HG03097 (cell line): ENCODE results near the gene KDM5B.
"Not testable (repeated sequence)": the region's sequence is repeated elsewhere in the genome, so short reads cannot be mapped to it uniquely, and the experiment has no call there.

Source experiments
- ATAC-seq: cut with Tn5 transposase; IDR thresholded peaks from one replicate; pipeline ENCODE4 v1.9.1; 2021; ENCODE audit not compliant: unreplicated experiment, low FRiP score

The KDM5B gene

DNA sequence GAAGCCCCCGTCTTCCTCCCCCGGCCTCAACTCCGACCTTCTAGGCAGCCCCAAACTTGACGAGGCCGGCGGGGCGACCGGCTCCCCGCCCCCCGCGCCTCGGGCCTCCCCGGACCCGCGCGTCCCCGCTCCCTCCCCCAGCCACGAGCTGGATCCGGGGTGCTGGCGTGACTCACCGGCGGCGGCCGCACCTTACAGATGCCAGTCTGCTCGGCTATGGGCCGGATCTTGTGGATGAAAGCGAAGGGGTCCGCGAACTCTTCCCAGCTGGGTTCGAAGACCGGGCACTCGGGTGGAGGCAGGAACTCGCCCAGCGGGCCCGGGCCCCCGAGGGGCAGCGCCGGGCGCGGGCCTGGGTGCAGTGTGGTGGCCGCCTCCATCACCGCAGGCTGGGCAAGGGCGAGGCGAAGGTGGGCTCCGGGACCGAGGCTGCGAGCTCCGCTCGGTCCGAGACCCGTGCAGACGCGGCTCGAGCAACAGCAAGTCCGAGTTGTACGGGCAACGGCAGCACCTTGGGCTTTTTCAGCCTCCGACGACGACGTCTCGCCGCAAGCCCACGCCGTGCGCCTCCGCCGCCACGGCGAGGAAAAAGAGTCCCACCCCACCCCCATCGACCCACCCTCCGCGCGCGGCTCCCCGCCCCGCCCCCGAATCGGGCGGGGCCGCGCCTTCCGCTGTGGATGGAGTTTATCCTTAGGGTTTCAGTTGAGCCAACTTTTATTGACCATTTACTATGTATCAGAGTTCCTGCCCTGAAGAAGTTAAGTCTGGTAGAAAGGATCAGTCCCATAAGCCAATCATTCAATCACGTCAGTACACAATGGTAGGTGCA is at the start of gene KDM5B:
Gene KDM5B (minus strand): TSS at position 496 of the 832 bp plus-strand sequence. CDS start 116 bp downstream, at position 380.
- no peak for ATAC-seq

DNA sequence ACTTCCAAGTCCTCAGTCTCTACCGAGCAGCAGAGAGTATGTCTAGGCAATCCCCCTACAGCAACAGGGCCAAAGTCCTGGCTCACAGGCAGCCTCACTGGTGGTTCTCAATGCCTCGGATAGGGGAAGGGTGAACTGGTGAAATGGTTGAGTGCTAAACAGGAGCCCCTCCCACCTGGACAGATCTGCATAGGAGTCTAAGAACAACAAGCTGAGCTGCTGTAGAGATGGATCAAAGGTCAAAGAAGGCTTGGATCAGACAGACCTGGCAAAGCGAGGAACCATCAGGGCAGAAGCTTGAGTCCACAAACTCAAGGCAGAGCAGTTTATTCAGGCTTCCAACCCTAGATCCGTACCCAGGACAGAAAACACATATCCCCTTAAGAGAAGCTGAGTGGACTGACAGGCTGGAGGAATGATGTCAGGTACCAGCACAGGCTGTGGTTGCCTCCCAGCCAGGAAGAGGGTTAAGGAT is 49.0 kb upstream of the KDM5B start:
- ATAC-seq: no peak

DNA sequence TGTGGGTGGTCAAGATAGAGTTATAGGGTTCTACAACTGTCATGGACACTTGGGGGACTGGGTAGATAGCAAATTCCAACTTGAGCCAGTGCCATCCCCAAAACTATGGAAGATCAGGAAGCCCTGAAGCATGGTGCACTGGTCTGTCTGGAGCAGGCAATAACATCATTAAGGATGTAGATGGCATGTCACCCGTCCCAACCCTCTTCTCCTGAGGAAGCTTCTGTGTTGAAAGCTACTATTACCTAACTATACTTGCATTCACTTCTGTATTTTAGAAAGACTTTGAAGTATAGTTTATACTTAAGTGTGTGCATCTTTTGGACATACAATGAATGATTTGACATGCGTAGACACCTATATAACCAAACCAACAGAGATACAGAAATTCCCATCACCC is 47.8 kb upstream of the KDM5B start:
- no peak for ATAC-seq

DNA sequence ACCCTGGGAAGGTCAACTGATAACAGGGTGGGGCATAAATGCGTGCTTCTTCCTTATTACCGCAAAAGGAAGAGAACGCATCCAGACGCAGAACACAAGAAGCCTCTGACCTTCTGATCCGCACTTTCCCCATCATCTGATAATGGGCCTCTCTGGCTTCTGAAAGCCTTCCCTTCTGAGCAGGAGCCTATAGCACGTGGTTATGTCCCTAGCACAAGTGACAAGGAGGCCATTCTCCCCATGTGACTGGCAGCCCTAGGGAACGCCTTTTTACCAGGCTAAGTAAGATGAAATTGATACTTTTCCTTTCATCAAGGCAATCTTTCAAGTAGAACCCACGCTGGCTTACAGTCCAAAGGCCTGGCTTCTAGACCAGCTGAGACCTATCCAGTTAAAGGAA is 46.6 kb upstream of the KDM5B start:
- no peak for ATAC-seq

DNA sequence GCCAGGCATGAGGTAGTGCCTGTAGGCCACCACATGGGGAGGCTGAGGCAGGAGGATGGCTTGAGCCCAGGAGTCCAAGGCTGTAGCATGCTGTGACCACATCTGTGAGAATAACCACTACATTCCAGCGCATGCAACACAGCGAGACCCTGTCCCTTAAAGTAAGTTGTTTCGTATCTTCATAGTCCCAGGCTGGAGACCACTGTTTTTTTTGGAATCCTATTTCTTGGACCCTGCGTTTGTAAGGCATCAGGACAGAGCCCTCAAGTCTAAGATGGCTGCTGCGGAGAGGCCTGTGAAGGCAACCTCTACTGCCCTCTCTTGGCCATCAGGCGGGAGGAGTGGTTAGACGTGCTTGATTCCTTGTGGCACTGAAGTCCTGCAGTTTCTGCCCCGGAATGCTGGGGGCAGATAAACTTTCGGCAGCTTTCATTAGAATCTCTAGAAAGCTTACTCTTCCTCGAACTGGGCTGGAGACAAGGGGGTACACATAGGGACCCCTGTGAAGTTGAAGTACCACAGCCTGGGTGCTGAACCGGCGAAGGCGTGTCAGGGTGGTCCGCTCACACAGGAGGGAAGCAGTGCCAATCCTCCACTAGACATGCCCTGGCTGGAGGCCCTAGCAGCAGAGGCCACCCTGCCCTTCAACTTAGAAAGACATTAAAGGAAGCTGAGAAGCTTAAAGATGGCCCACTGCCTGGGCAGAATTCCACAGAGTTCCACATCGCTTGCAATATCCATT is 44.1 kb upstream of the KDM5B start:
- ATAC-seq: no peak

DNA sequence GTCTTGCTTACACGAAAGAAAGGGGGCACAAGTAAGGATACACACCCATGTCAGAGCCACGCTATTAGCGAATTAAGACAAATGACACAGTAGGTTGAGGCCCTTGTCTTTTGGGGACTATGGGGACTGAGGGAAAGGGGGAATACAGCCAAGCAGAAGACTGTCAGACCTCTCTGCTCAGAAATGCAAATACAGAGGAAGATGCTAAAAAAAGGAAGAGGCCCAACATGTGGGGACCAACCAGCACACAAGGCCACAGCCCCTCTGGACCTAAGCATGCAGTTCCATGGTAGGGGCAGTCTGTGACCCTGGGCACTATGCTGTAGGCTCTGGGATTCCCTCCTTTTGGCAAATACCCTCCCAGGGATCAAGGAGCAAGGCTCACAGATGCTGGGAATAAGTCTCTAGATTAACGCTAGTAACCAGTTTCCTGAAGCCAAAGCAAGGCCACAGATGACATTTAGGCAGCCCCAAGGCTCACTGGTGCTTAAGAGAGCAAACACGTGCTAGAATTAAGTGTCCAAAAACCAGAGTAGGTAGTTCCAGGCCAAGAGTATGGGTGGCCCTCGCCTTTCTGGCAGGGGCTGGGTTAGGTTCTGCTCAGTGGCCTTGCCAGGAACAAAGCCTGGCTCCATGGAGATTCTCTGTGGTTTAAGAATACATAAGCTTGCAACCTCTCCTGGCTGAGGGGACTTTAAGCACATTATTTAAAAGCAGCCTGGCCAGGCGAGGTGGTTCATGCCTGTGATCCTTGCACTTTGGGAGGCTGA is 42.6 kb upstream of the KDM5B start:
- no peak for ATAC-seq

DNA sequence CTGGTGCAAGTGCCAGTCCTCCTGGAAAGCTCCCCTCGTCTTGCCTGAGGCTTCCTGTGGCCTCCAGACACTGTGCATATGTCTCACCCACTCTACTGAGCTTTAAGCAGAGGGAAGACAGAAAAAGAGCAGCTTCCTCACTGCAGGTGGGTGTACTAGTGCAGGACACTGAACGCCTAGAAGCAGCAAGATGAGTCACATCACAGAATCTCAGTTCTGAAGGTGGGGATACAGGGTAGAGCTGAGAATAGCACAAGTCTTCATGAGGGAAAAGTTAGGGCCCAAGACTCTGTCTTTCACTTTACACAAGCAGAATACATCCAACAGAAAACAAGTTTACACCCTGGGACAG is 39.9 kb upstream of the KDM5B start:
- no peak for ATAC-seq

DNA sequence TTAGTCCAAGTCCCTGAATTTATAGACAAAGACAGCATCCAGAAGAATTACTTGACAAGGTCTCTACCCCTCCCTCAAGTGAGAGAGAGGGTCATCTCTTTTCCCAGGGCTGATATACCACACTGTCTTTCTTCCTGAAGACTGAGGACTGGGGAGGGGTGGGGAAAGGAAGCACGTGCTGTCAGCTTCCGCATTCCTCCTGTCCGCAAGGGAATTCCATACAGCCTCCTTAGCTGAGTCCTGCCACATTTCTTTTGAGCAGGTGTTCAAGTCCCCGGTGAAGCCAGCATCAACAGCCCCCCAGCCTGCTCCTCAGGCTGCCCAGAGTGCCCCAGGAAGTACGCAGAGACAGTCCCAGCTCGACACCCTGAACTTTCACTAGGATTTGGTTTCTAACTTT is 36.7 kb upstream of the KDM5B start:
- no peak for ATAC-seq

DNA sequence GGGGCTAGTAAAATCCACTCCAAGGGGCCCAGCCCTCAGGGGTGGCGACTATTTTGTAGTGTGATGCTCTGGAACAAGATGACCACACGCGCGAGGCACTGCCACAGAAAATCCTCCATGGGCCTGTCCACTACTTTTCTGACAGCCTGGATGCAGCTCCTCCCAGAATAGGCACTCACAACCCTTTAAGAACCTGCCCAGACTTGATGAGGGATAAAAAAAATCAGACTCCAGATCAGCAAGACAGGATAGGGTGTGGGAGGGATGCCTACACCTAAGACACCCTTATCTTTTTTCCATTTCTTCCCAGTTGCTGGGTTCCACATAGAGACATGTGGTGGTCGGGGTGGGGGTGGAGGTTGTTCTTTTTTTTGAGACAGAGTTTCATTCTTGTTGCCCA is 36.0 kb upstream of the KDM5B start:
- ATAC-seq: no peak

DNA sequence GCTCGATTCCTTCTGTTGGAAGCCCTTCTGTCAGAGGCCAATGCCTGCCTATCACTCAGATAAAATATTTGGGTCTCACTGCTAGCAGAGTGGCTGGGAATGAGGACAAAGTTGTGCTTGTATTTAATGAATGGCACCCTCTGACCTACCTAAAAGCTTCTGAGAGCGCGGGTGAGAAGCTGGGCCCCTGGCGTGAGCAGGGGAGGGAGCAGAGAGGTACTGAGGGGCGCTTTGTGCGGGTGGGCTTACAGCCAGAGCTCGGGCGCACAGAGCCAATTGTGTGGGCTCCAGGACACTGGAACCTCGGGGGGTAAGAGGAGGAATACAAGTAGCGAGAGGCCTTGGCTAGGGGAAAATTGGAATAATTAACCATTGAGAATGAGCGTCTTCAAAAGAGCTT is 34.9 kb upstream of the KDM5B start:
- no peak for ATAC-seq

DNA sequence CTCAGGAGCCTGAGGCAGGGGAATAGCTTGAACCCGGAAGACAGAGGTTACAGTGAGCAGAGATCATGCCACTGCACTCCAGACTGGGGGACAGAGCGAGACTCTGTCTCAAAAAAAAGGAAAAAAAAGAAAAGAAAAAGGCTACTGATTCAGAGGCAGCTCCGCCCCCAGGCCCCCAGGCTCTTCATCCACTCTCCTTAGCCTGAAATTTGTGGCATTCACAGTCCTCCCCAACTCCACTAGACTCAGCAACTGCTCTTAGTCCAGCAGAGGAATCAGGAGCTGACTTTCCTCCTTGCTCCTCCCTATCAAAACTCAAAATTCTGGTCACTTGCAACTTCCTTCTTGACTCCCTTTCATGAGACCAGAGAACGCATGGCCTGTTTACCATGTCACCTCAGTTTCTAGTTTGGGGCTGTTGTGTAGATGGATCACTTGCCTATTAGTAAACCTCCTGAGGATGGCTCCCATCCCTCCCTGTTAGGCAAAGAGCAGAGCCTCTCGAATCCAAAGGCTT is 29.6 kb upstream of the KDM5B start:
- ATAC-seq: no peak

DNA sequence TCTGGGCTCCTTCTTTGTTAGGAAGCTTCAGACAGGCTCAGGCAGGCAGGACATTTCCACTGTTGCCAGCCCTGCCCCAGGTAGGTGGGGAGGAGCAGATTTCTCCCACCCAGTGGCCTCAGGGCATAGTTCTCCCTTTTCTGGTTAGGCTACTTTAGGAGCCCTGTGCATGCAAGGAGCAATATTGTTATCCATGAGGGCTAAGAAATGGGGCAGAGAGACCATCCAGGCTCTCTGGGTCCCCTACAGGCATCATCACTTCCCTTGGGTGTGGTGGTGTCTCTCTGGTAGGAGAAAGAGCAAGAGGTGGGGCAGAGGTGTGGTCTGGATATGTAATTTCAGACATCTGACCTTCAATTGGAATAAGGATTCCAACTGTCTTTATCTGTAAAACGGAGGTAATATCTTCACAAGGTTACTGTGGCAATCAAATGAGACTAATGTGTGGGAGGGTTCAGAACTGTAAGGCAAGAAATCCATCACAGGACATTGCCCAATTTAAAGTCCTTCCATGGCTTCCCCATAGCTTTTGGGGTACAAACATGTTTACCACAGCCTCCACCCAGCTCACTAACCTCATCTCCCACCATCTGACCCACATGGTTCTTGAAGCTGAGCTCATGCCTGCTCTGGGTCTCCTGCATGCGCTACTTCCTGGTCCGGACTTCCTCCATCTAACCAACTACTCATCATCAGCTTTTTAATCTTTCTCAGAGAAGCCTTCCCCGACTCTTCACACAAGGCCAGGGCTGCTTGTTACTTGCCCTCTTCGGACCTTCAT is 28.6 kb upstream of the KDM5B start:
- no peak for ATAC-seq

DNA sequence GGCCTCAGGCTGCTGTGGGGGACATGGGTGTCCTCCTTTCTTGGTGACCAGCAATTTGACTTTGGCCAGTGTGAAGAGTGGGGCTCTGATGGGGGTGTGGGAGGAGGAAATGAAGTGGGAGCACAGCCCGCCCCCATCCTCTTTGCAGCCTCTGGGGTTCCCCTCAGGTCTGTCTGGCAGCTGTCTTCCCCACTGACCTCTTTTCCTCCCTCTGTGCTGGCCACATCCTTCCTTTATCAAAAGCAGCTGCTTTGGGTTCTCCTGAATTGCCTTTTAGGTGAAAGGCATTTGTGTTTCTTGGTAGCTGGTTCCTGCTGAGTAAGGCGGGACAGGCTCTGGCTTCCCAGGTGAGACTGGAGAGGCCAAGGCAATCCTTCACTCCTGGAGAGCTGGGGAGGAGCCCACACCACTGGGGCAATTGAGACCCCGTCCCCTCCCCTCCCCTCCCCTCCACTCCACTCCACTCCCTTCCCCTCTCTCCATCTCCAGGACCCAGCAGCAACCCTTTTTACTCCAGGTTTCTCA is 27.4 kb upstream of the KDM5B start:
- no peak for ATAC-seq

DNA sequence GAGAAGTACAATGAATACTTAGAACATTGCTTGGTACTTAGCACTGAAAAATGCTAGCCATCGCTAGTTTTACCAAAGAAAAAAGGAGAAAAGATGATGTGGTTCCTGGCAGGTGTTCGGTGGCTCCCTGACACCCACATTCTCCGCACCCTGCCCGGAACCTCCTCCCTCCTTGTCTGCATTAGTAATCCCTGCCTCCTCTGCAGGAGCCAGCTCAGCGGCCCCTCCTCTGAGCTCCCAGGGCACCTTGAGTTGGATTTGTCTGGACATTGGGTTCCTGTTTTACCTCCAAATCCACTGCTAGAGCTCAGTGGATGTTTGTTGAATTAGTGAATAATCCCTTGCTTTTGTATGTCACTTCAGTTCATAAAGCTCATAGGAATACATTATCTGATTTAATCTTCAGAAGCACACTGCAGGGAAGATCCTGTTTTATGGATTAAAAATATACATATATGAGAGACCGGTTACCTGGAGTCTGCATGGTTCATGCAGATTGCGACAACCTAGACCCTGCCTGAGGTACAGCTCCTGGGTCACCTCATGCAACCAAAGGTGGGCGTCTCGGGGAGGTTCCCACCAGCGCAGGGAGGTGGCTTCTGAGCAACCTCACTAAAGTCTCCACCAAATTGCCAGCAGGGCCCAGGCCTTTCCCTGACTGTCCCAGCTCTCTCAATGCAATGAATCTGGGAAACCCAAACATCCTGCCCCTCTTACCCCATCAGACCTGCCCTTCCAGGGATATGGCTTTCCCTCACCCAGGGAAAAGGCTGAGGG is 26.7 kb upstream of the KDM5B start:
- ATAC-seq: no peak

DNA sequence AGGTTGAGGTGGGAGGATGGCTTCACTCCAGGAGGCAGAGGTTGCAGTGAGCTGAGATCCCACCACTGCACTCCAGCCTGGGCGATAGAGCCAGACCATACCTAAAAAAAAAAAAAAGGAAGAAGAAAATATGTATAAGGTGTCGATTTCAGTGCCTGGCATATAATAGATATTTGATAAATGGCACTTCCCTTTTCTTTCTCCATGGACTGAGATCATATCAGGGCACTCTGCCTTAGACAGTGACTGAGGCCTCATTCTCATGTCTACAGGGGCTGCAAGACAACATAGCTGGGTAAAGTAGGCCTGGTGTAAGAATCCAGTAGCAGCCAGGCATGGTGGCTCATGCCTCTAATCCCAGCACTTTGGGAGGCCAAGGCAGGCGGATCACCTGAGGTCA is 23.7 kb upstream of the KDM5B start:
- no peak for ATAC-seq

DNA sequence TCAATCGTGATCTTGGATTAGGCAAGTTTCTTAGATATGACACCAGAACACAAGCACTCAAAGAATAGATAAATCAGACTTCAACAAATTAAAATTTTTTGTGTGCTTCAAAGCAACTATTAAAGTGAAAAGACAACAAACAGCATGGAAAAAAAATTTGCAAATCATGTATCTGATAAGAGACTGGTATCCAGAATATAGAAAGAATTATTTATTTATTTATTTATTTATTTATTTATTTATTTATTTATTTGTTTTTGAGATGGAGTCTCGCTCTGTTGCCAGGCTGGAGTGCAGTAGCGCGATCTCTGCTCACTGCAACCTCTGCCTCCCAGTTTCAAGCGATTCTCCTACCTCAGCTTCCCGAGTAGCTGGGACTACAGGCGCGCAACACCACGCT is 21.0 kb upstream of the KDM5B start:
- ATAC-seq: not testable (repeated sequence)

DNA sequence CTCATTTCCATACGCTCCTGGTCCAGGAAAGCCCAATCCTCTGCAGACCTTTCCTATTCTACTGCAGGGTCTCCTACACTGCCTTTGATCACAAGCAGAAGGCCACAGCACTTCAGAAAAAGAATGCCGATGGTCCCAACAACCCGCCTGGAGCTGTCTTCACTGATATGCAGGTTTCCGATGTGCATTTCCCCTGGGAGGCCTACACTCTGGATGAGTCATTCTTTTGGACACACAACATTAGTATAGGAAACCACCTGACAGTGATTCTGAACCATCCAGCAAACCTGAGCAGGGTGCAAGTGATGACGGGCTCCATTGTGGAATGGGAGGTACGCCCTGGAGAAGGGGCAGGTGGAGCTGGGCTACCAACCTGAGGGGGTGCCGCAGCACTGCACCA is 17.5 kb upstream of the KDM5B start:
- no peak for ATAC-seq

DNA sequence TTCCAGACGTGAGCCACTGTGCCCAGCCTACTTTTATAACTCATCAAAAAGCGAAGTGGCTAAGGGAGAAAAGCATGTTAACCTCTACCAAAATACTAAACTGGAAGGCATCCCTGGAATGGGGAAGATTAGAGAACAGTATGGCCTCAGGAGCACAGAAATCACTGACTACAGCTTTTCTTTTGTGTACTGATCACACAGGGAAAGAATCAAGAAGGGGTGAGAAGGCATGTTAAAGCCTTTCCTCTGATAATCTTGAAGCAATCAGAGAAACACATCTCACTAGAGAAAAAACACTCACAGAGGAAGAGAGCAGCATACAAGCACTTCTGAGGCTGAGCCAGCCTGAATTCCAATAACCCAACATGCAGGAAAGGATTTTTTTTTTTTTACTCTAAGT is 13.2 kb upstream of the KDM5B start:
- no peak for ATAC-seq

DNA sequence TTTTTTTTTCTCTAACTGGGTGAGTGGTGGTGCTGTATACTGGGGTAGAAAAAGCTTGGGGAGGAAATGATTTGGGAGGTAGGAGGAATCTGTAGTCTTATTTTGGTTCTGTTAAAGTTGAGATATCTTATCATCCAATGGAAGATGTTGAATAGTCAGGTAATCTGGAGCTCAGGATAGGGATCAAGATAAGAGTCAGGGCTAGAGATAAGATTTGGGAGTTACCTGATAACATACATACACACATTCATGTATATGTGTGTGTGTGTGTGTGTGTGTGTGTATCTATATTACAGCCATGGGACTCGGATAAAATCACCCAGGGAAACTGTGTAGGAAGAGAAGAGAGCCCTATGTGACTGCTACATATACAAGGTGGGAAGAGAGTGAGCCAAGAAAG is 10.6 kb upstream of the KDM5B start:
- no peak for ATAC-seq
